ENCODE data around the gene FNDC3B.

DNA sequence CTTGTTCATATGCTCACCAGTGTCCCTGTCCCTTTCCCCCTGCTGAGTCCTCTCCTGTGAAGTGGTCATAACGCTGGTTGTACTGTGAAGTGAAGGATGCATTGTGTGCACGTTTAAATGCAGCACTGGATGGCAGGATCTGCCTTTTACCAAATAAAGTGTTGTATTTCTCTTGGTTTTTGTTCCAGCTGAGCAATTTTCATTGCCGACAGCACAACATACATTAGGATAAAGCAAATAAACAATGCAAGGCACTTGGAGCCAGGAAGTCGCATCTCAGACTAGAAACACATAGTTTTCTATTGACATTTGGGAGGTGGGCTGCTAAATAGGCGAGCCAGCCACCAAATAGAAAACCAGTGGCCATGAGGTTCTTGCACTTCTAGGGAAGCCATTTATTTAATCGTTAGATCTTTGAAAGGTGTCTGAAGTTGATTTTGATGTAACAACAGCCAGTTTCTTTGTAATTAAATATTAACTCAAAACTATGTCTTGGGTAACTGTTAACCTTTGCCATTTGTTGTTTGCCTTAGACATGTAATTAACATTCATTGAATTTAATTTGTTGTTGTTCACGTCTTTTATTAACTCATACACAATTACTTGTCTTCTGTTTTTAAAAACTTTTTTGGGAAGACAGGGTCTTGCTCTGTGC, 185.3 kb downstream of the FNDC3B start:
- TF ChIP-seq, protein P1, sequence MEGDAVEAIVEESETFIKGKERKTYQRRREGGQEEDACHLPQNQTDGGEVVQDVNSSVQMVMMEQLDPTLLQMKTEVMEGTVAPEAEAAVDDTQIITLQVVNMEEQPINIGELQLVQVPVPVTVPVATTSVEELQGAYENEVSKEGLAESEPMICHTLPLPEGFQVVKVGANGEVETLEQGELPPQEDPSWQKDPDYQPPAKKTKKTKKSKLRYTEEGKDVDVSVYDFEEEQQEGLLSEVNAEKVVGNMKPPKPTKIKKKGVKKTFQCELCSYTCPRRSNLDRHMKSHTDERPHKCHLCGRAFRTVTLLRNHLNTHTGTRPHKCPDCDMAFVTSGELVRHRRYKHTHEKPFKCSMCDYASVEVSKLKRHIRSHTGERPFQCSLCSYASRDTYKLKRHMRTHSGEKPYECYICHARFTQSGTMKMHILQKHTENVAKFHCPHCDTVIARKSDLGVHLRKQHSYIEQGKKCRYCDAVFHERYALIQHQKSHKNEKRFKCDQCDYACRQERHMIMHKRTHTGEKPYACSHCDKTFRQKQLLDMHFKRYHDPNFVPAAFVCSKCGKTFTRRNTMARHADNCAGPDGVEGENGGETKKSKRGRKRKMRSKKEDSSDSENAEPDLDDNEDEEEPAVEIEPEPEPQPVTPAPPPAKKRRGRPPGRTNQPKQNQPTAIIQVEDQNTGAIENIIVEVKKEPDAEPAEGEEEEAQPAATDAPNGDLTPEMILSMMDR (IDR thresholded peaks at IDR 0.05; ENCODE audit: low read length), result no peak
- no peak for TF ChIP-seq EZH2 (IDR thresholded peaks at IDR 0.05; ENCODE audit: borderline replicate concordance, low read length)

All from OCI-LY1 (cell line).